Keratinocyte (primary cell): ENCODE data around the gene AIG1.

Experiments
- EZH2 ChIP-seq: IDR thresholded peaks from one replicate; pipeline ENCODE4 v1.6.1; 2012; ENCODE audit warnings: inconsistent platforms, mild to moderate bottlenecking, low read length, moderate library complexity
- TF ChIP-seq, protein P1 (sequence below), 3 experiments: IDR thresholded peaks in 1 of 3; conservative IDR thresholded peaks in 1 of 3; optimal IDR thresholded peaks in 1 of 3; 2 replicates in 2 of 3; 3 replicates in 1 of 3; pipeline versions ENCODE3 to v1.5.1; 2011; ENCODE audit warnings: low read length in 3 of 3, mild to moderate bottlenecking in 3 of 3, moderate library complexity in 2 of 3, control low read depth in 1 of 3, inconsistent platforms in 1 of 3; ENCODE audit not compliant: insufficient read depth in 2 of 3; ENCODE audit errors: extremely low read depth in 1 of 3

DNA sequence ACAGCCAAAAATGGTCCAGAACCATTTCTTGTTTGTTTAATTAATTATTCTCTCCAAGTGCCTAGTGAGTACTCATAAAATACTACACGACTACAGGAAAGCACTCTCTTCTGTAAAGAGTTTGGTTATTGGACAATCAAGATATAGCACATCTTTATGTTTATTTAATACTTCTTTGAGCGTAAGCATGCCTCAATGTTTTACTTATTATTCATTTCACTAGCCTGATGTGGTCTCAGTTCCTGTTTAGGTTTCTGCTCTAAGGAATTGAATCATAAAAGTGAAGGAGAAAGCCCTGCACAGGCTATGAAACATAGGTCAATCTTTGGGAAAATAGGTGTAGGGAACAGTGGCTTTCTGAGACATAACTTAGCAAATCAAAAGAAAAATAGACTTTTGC, 45.9 kb upstream of the AIG1 start:
- TF ChIP-seq, protein P1, sequence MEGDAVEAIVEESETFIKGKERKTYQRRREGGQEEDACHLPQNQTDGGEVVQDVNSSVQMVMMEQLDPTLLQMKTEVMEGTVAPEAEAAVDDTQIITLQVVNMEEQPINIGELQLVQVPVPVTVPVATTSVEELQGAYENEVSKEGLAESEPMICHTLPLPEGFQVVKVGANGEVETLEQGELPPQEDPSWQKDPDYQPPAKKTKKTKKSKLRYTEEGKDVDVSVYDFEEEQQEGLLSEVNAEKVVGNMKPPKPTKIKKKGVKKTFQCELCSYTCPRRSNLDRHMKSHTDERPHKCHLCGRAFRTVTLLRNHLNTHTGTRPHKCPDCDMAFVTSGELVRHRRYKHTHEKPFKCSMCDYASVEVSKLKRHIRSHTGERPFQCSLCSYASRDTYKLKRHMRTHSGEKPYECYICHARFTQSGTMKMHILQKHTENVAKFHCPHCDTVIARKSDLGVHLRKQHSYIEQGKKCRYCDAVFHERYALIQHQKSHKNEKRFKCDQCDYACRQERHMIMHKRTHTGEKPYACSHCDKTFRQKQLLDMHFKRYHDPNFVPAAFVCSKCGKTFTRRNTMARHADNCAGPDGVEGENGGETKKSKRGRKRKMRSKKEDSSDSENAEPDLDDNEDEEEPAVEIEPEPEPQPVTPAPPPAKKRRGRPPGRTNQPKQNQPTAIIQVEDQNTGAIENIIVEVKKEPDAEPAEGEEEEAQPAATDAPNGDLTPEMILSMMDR (optimal IDR thresholded peaks at IDR 0.05 in 1 of 3, IDR thresholded peaks at IDR 0.05 in 1 of 3, conservative IDR thresholded peaks at IDR 0.05 in 1 of 3; ENCODE audit: extremely low read depth in 1 of 3, insufficient read depth in 2 of 3, low read length in 3 of 3): no peak
- TF ChIP-seq EZH2: no peak
